Kidney (tissue), 14 donors: ENCODE results near the gene CYP4F8. TPM values are rescaled to one million over a fixed set of nuclear protein-coding genes. Genes with fewer than 3 reads are reported as not detected.

Experiments used
- DNase-seq, 5 donors: peaks; one replicate each; pipeline ENCODE4 v3.0.0-alpha.2; 2013 to 2020
- FAIRE-seq: peaks from 2 replicates; lab custom pipeline; 2012; peaks lifted over from hg19 to GRCh38; lab: Jason Lieb, UNC
- H3K27ac ChIP-seq, 2 donors: one replicate each; pipeline ENCODE4 v1.7.0; 2013; ENCODE audit warnings: low read depth in 2 of 2, low read length in 2 of 2, inconsistent platforms in 1 of 2
- H3K27me3 ChIP-seq: one replicate; pipeline ENCODE4 v1.7.1; 2013; ENCODE audit warnings: low read length, inconsistent platforms; ENCODE audit not compliant: control insufficient read depth, insufficient read depth
- H3K36me3 ChIP-seq, 3 donors: one replicate each; pipeline versions ENCODE4 v1.7.0 to v1.7.1; 2013; ENCODE audit warnings: low read length in 3 of 3, control low read depth in 1 of 3, inconsistent platforms in 1 of 3; ENCODE audit not compliant: insufficient read depth in 3 of 3, control insufficient read depth in 2 of 3
- H3K4me1 ChIP-seq, 3 donors: one replicate each; pipeline versions ENCODE4 v1.7.0 to v1.7.1; 2013; ENCODE audit warnings: low read length in 3 of 3, inconsistent platforms in 1 of 3, low read depth in 1 of 3; ENCODE audit not compliant: control insufficient read depth in 2 of 3, insufficient read depth in 2 of 3
- H3K4me3 ChIP-seq, 3 donors: one replicate each; pipeline versions ENCODE4 v1.7.0 to v1.8.1; 2013; ENCODE audit warnings: low read length in 3 of 3, control low read depth in 1 of 3, inconsistent platforms in 1 of 3
- H3K9ac ChIP-seq, 3 donors: one replicate each; pipeline versions ENCODE4 v1.7.0 to v1.7.1; 2013; ENCODE audit warnings: low read length in 3 of 3, control low read depth in 1 of 3, inconsistent platforms in 1 of 3
- H3K9me3 ChIP-seq, 3 donors: one replicate each; pipeline versions ENCODE4 v1.7.0 to v1.7.1; 2013; ENCODE audit warnings: low read length in 3 of 3, control low read depth in 1 of 3, inconsistent platforms in 1 of 3; ENCODE audit not compliant: control insufficient read depth in 2 of 3, insufficient read depth in 1 of 3
- intact Hi-C: fragments of 100-400 bp; cut with DNase I; formaldehyde crosslinking; loops from one replicate; pipeline ENCODE4 v1.11.1; 2022
- polyA plus RNA-seq: library from polyadenylated mRNA; stranded (reverse); fragments of 350-450 nt; fragmentation: Illumina TruSeq; extraction: RNeasy Lipid Tissue Mini Kit (QIAGEN cat#74804); gene quantifications from one replicate; pipeline ENCODE4 v1.2.3, GENCODE V29; 2014; ENCODE audit warnings: low read depth, low replicate concordance; ENCODE audit not compliant: insufficient read depth
- total RNA-seq: library from RNA; stranded (reverse); fragmentation: NEBNext Ultra II Directional; extraction: Animal tissue kit (Norgen Biotek cat#: 25700); gene quantifications from one replicate; pipeline ENCODE4 v1.2.1, GENCODE V29; 2021
- TF ChIP-seq, protein P1 (sequence below): IDR thresholded peaks from 3 replicates; pipeline ENCODE4 v1.5.1; 2012; ENCODE audit warnings: mild to moderate bottlenecking, moderate library complexity, borderline replicate concordance; ENCODE audit not compliant: insufficient read depth; ENCODE audit errors: extremely low read depth
- donor health status: control.
- donor health status: control.
- donor health status: control.
- donor health status: control.
- donor health status: control.
- donor health status: DM: yes; HTN: yes; CAD: no.
- donor health status: Normal renal cell carcinoma (clear cell type).

The CYP4F8 gene
- total and polyA plus RNA-seq, 2 donors from 2014 or later: not detected

- Histone ChIP-seq H3K27me3 (no peaks in the 10 kb centered on the region), H3K4me1 (no peaks in the 10 kb centered on the region), H3K36me3 (peaks cover 0 to 3% (median 0%) of the 10 kb centered on the region in 3 donors), H3K27ac (no peak overlapping the region), H3K4me3 (no peak overlapping the region), H3K9me3 (no peaks in the 10 kb centered on the region), H3K9ac (no peak overlapping the region)
- FAIRE-seq (no peak), DNase-seq (no peak)
- TF ChIP-seq, protein P1, sequence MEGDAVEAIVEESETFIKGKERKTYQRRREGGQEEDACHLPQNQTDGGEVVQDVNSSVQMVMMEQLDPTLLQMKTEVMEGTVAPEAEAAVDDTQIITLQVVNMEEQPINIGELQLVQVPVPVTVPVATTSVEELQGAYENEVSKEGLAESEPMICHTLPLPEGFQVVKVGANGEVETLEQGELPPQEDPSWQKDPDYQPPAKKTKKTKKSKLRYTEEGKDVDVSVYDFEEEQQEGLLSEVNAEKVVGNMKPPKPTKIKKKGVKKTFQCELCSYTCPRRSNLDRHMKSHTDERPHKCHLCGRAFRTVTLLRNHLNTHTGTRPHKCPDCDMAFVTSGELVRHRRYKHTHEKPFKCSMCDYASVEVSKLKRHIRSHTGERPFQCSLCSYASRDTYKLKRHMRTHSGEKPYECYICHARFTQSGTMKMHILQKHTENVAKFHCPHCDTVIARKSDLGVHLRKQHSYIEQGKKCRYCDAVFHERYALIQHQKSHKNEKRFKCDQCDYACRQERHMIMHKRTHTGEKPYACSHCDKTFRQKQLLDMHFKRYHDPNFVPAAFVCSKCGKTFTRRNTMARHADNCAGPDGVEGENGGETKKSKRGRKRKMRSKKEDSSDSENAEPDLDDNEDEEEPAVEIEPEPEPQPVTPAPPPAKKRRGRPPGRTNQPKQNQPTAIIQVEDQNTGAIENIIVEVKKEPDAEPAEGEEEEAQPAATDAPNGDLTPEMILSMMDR: no peak
- intact Hi-C loops: no loop called here
Observed at GRCh38 chr19:15656467-15656866, 41.4 kb downstream of the CYP4F8 start.

GRCh38 chr19:15663247-15663646 lies 48.2 kb downstream of the CYP4F8 start:
- intact Hi-C loops: no loop called here

DNA sequence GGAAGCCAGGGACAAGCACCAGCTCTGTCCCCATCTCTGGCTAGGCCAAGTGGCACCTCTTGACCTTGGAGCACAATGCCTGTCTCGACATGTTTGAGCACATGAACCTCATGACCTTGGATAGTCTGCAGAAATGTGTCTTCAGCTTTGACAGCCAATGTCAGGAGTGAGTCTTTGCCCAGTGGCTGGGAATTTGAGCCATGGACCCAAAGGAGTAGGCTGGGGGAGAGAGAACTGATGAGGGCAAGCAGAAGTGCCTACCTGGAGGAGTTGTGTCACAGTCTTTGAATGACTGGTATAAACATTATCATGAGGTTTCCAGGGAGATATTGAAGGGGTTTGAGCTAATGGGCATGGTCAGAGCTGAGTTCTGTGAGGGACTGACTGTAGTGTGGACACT lies 51.2 kb downstream of the CYP4F8 start:
- no peak overlapping the region for H3K9ac ChIP-seq
- DNase-seq (no peak), FAIRE-seq (no peak)
- intact Hi-C loops: no loop called here
- H3K27ac ChIP-seq: no peak overlapping the region
- no peaks in the 10 kb centered on the region for H3K4me1 ChIP-seq
- H3K36me3 ChIP-seq: peaks cover 0 to 2% (median 0%) of the 10 kb centered on the region in 3 donors
- no peaks in the 10 kb centered on the region for H3K9me3 ChIP-seq
- H3K4me3 ChIP-seq: no peak overlapping the region
- TF ChIP-seq, protein P1: no peak
- no peaks in the 10 kb centered on the region for H3K27me3 ChIP-seq

More at GRCh38 chr19:15663247-15663646, 48.2 kb downstream of the CYP4F8 start:
- Histone ChIP-seq H3K27me3 (no peaks in the 10 kb centered on the region), H3K4me3 (no peak overlapping the region), H3K9ac (no peak overlapping the region), H3K36me3 (peaks cover 0 to 2% (median 0%) of the 10 kb centered on the region in 3 donors), H3K9me3 (no peaks in the 10 kb centered on the region), H3K4me1 (no peaks in the 10 kb centered on the region), H3K27ac (no peak overlapping the region)
- TF ChIP-seq, protein P1: no peak
- FAIRE-seq (no peak), DNase-seq (no peak)

DNA sequence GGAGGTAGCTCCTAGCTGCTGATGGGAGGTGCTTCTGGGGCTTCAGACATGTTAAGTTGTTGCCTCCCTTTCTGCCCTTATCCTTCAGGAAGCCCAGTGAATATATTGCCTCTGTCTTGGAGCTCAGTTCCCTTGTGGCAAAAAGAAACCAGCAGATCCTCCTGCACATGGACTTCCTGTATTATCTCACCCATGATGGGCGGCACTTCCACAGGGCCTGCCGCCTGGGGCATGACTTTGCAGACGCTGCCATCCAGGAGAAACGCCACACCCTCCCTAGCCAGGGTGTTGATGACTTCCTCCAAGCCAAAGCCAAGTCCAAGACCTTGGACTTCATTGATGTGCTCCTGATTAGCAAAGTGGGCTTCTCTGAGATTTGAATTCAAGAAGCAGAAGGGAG lies 51.9 kb downstream of the CYP4F8 start:
- FAIRE-seq: no peak
- no peaks in the 10 kb centered on the region for H3K9me3 ChIP-seq
- no peak for DNase-seq
- TF ChIP-seq, protein P1: no peak
- no peak overlapping the region for H3K27ac ChIP-seq
- intact Hi-C loops: no loop called here
- H3K9ac ChIP-seq: no peak overlapping the region
- no peak overlapping the region for H3K4me3 ChIP-seq
- H3K4me1 ChIP-seq: no peaks in the 10 kb centered on the region
- H3K27me3 ChIP-seq: no peaks in the 10 kb centered on the region
- H3K36me3 ChIP-seq: no peaks in the 10 kb centered on the region
